ENCODE data around the gene FGF4. TPM values are rescaled to one million over a fixed set of nuclear protein-coding genes. Genes with fewer than 3 reads are reported as not detected.

Gene FGF4
- total RNA-seq, 1 experiment from 2014 or later: not detected

GRCh38 chr11:69729252-69729651, 45.9 kb downstream of the FGF4 start:
- no peak overlapping the region for H3K4me3 Mint-ChIP-seq (ENCODE audit: low read depth, unreplicated experiment)
- no peak overlapping the region for H3K27ac Mint-ChIP-seq (ENCODE audit: unreplicated experiment)
- H3K27me3 Mint-ChIP-seq (ENCODE audit: unreplicated experiment): peaks cover 84% of the 10 kb centered on the region
- DNase-seq: no peak
- CTCF ChIA-PET: no interaction called here
- no peaks in the 10 kb centered on the region for H3K9me3 Mint-ChIP-seq (ENCODE audit: low read depth, unreplicated experiment)
- intact Hi-C loops (cut with micrococcal nuclease; ENCODE audit: unreplicated experiment): no loop called here
- TF ChIP-seq CTCF (IDR thresholded peaks at IDR 0.05; ENCODE audit: unreplicated experiment): no peak
- peaks cover 11% of the 10 kb centered on the region for H3K4me1 Mint-ChIP-seq (ENCODE audit: low read depth, unreplicated experiment)
- no peaks in the 10 kb centered on the region for H3K36me3 Mint-ChIP-seq (ENCODE audit: insufficient read depth, unreplicated experiment)
- BruUV-seq (replicated peaks): no TSS peak

GRCh38 chr11:69727266-69727665, 47.9 kb downstream of the FGF4 start:
- Mint-ChIP-seq H3K27me3 (ENCODE audit: unreplicated experiment) (peaks cover 76% of the 10 kb centered on the region), H3K9me3 (ENCODE audit: low read depth, unreplicated experiment) (no peaks in the 10 kb centered on the region), H3K27ac (ENCODE audit: unreplicated experiment) (no peak overlapping the region), H3K4me1 (ENCODE audit: low read depth, unreplicated experiment) (no peaks in the 10 kb centered on the region), H3K36me3 (ENCODE audit: insufficient read depth, unreplicated experiment) (no peaks in the 10 kb centered on the region), H3K4me3 (ENCODE audit: low read depth, unreplicated experiment) (no peak overlapping the region)
- TF ChIP-seq CTCF (IDR thresholded peaks at IDR 0.05; ENCODE audit: unreplicated experiment): no peak
- CTCF ChIA-PET: no interaction called here
- no TSS peak for BruUV-seq (replicated peaks)
- intact Hi-C loops (cut with micrococcal nuclease; ENCODE audit: unreplicated experiment): no loop called here
- DNase-seq: no peak

GRCh38 chr11:69726481-69726880, 48.7 kb downstream of the FGF4 start:
- no peak overlapping the region for H3K4me3 Mint-ChIP-seq (ENCODE audit: low read depth, unreplicated experiment)
- CTCF ChIA-PET: no interaction called here
- no peaks in the 10 kb centered on the region for H3K36me3 Mint-ChIP-seq (ENCODE audit: insufficient read depth, unreplicated experiment)
- intact Hi-C loops (cut with micrococcal nuclease; ENCODE audit: unreplicated experiment): no loop called here
- H3K4me1 Mint-ChIP-seq (ENCODE audit: low read depth, unreplicated experiment): no peaks in the 10 kb centered on the region
- H3K27ac Mint-ChIP-seq (ENCODE audit: unreplicated experiment): no peak overlapping the region
- TF ChIP-seq CTCF (IDR thresholded peaks at IDR 0.05; ENCODE audit: unreplicated experiment): no peak
- H3K9me3 Mint-ChIP-seq (ENCODE audit: low read depth, unreplicated experiment): no peaks in the 10 kb centered on the region
- no TSS peak for BruUV-seq (replicated peaks)
- DNase-seq: no peak
- H3K27me3 Mint-ChIP-seq (ENCODE audit: unreplicated experiment): peaks cover 69% of the 10 kb centered on the region

- H3K4me3 Mint-ChIP-seq (ENCODE audit: low read depth, unreplicated experiment): no peak overlapping the region
- no peaks in the 10 kb centered on the region for H3K36me3 Mint-ChIP-seq (ENCODE audit: insufficient read depth, unreplicated experiment)
- H3K4me1 Mint-ChIP-seq (ENCODE audit: low read depth, unreplicated experiment): no peaks in the 10 kb centered on the region
- peaks cover 67% of the 10 kb centered on the region for H3K27me3 Mint-ChIP-seq (ENCODE audit: unreplicated experiment)
- BruUV-seq (replicated peaks): no TSS peak
- DNase-seq: no peak
- CTCF ChIA-PET: no interaction called here
- no peak overlapping the region for H3K27ac Mint-ChIP-seq (ENCODE audit: unreplicated experiment)
- no peak for TF ChIP-seq CTCF (IDR thresholded peaks at IDR 0.05; ENCODE audit: unreplicated experiment)
- no peaks in the 10 kb centered on the region for H3K9me3 Mint-ChIP-seq (ENCODE audit: low read depth, unreplicated experiment)
- intact Hi-C loops (cut with micrococcal nuclease; ENCODE audit: unreplicated experiment): no loop called here
Measured at GRCh38 chr11:69726019-69726418, 49.1 kb downstream of the FGF4 start.
